Right atrium auricular region (tissue), 2 donors: ENCODE data around the gene TXNRD2. TPM values are rescaled to one million over a fixed set of nuclear protein-coding genes. Genes with fewer than 3 reads are reported as not detected.
A peak's percentile ranks its signal among the peaks of the same experiment; 100 is the strongest.

Experiments used
- DNase-seq: peaks from one replicate; pipeline ENCODE4 v3.0.0-alpha.2; 2019; ENCODE audit warnings: low spot score
- H3K27ac ChIP-seq, 2 donors: fragments of 200-600 bp; sonication (generic); 1 replicate in 1 of 2; 2 replicates in 1 of 2; pipeline ENCODE4 v1.5.1; 2016 to 2019
- H3K27me3 ChIP-seq, 2 donors: fragments of 200-600 bp; sonication (generic); one replicate each; pipeline versions ENCODE4 v1.5.1 to v1.6.0; 2017 to 2019
- H3K36me3 ChIP-seq: fragments of 200-600 bp; sonication (generic); one replicate; pipeline ENCODE4 v1.5.1; 2016
- H3K4me1 ChIP-seq, 2 donors: fragments of 200-600 bp; sonication (generic); one replicate each; pipeline versions ENCODE4 v1.5.1 to v1.6.0; 2017 to 2019
- H3K4me3 ChIP-seq, 2 donors: fragments of 200-600 bp; sonication (generic); 1 replicate in 1 of 2; 2 replicates in 1 of 2; pipeline ENCODE4 v1.5.1; 2017 to 2019; ENCODE audit warnings: mild to moderate bottlenecking in 1 of 2, moderate library complexity in 1 of 2
- H3K9me3 ChIP-seq, 2 donors: fragments of 200-600 bp; sonication (generic); one replicate each; pipeline ENCODE4 v1.5.1; 2019
- total RNA-seq, 2 donors: library from RNA; depleted of rRNA; stranded (reverse); fragments of >200 nt; gene quantifications; one replicate each; pipeline ENCODE4 v1.1.0, GENCODE V29; 2016
- TF ChIP-seq, protein P1 (sequence below), 2 donors: fragments of 200-600 bp; sonication (generic); IDR thresholded peaks; one replicate each; pipeline ENCODE4 v1.5.1; 2019; ENCODE audit warnings: antibody characterized with exemption in 2 of 2

Gene TXNRD2
- 10 to 100 TPM; 16.2 to 18.4 TPM for total RNA-seq

DNA sequence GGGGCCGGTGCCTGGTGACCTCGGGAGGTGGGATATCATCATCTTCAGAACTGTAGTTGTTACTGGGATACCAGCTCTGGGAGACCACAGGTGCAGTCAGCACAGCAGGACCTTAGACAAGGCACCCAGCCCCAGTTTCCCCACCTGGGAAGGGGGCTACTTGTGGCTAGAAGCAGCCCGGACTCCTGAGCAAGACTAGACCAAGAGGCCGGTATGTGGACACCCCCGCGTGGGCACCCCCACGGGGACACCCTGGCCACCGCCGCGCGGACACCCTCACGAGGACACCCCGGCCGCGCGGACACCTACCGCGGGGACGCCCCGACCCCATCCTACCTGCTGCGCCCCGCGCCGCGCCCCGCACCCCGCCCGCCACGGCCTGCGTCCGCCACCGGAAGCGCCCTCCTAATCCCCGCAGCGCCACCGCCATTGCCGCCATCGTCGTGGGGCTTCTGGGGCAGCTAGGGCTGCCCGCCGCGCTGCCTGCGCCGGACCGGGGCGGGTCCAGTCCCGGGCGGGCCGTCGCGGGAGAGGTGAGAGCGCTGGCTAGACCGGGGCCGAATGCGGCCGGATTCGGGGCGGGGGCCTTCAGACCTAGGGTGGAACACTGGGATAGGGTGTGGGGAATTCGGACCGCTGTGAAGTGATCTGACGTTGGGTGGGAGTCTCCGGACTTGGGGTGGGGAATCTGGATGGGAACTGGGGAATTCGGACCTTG is at the start of gene TXNRD2, which contains the start of gene COMT:
TXNRD2 (minus strand) TSS at position 454 of the 718 bp plus-strand sequence; CDS start at position 439, 15 bp downstream.
COMT (plus strand) TSS at position 408 of the 718 bp plus-strand sequence. CDS start 20,755 bp downstream, outside the sequence.
- H3K4me1 ChIP-seq: peaks cover 0 to 39% of the 10 kb centered on the region in 2 donors
- no peaks in the 10 kb centered on the region for H3K9me3 ChIP-seq
- peak within 1 kb of the TSS; percentile 97 for H3K27ac ChIP-seq
- DNase-seq: no peak
- TF ChIP-seq, protein P1, sequence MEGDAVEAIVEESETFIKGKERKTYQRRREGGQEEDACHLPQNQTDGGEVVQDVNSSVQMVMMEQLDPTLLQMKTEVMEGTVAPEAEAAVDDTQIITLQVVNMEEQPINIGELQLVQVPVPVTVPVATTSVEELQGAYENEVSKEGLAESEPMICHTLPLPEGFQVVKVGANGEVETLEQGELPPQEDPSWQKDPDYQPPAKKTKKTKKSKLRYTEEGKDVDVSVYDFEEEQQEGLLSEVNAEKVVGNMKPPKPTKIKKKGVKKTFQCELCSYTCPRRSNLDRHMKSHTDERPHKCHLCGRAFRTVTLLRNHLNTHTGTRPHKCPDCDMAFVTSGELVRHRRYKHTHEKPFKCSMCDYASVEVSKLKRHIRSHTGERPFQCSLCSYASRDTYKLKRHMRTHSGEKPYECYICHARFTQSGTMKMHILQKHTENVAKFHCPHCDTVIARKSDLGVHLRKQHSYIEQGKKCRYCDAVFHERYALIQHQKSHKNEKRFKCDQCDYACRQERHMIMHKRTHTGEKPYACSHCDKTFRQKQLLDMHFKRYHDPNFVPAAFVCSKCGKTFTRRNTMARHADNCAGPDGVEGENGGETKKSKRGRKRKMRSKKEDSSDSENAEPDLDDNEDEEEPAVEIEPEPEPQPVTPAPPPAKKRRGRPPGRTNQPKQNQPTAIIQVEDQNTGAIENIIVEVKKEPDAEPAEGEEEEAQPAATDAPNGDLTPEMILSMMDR (IDR thresholded peaks at IDR 0.05): peak in 1 of 2 donors; percentile 25
- no peaks in the 10 kb centered on the region for H3K27me3 ChIP-seq
- H3K4me3 ChIP-seq: peak within 1 kb of the TSS; percentile 71 to 94
- H3K36me3 ChIP-seq: no peaks in the 10 kb centered on the region

DNA sequence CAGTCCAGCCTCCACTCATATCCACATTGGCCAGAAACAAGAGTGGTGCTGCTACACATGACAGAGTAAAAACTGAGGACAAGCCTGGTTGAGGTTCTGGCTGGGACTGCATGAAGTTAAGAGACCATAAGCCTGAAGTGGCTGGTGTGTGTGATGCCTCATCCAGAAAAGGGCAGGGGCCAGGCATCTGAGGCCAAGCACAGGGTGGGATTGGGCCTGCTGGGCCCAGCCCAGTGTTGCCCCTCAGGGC is 49.7 kb upstream of the TXNRD2 start:
- H3K27ac ChIP-seq: peak overlapping the region in 1 of 2 donors; percentile 24
- H3K27me3 ChIP-seq: no peaks in the 10 kb centered on the region
- H3K9me3 ChIP-seq: no peaks in the 10 kb centered on the region
- peaks cover 0 to 52% of the 10 kb centered on the region in 2 donors for H3K4me1 ChIP-seq
- TF ChIP-seq, protein P1 (IDR thresholded peaks at IDR 0.05): no peak
- no peak overlapping the region for H3K4me3 ChIP-seq
- H3K36me3 ChIP-seq: no peaks in the 10 kb centered on the region
- no peak for DNase-seq

DNA sequence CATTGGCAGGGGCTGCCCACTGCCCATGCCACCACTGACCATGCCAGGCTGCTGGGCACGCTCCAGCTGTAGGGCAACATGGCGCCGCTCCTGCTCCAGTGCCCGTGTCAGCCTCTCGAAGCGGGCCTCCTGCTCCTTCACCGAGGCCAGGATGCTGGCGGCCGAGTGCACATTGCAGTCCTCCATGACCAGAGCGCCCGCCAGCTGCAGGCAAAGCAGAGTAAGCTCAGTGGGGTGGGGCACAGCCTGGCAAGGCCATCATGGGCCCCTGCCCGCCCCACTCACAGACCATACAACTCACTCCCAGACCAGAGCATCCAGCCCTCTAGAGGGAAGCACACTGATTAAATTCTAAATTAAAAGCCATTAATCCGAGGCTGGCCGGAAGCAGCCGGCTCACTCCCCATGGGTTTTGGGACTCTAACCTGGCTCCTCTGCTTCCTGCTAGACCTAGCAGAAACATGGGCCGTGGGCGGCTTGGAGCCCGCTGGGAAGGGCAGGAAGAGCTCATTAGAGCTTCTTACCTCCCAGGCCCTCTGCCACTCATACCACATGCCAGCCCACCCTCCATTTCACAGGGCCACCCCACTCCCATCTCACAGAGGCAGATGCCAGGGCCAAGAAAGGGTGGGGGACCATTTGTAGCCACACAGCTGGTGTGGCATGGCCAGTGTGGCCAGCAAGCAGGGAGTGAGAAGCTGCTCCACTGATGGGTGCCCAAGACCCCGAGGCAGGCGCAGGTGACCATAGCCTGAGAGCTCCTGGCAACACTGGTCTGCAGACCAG is 49.2 kb upstream of the TXNRD2 start:
- Histone ChIP-seq H3K27ac (peak overlapping the region in 1 of 2 donors; percentile 24), H3K4me1 (peaks cover 0 to 52% of the 10 kb centered on the region in 2 donors)

DNA sequence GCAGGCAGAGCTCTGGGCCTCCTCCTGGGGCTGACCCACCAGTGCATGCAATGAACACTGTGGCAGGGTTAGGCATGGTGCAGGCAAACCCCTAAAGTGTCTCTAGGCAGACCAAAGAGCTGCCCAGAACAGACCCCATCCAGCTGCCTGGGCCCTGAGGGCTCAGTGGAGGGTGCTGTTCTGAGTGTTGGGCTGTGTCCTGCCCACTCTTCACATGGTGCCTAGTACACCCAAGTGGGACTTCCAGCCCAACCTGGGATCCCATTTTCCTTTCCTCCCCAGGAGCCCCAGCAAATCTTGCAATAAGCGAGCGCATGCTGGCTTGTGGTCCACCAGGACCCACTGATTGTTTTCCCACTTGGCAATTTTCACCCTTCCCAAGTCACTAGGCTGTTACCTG is 48.6 kb upstream of the TXNRD2 start:
- Histone ChIP-seq H3K27me3 (no peaks in the 10 kb centered on the region), H3K27ac (no peak overlapping the region), H3K4me3 (no peak overlapping the region), H3K9me3 (no peaks in the 10 kb centered on the region), H3K36me3 (no peaks in the 10 kb centered on the region), H3K4me1 (peaks cover 0 to 52% of the 10 kb centered on the region in 2 donors)
- no peak for DNase-seq
- TF ChIP-seq, protein P1 (IDR thresholded peaks at IDR 0.05): no peak

More for the DNA sequence above, 49.2 kb upstream of the TXNRD2 start:
- H3K27me3 ChIP-seq: no peaks in the 10 kb centered on the region
- H3K9me3 ChIP-seq: no peaks in the 10 kb centered on the region
- DNase-seq: no peak
- TF ChIP-seq, protein P1 (IDR thresholded peaks at IDR 0.05): no peak
- no peaks in the 10 kb centered on the region for H3K36me3 ChIP-seq
- H3K4me3 ChIP-seq: no peak overlapping the region

DNA sequence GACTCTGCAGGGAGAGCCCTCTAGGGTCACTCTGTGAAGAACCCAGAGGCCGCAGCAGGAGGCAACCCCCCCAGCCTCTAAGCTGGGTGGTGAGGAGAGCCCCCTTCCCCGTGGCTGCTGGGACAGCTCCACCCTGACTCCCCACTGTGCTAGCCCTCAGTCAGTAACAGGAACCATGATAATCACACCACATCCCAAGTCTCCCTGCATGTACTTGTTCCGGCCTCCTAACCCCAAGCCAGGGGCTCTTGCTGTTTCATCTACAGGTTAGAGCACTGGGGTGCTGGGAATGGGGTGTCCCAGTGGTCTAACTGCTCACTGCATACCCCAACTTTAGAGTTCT is 48.1 kb upstream of the TXNRD2 start:
- peaks cover 0 to 54% of the 10 kb centered on the region in 2 donors for H3K4me1 ChIP-seq
- H3K4me3 ChIP-seq: no peak overlapping the region
- TF ChIP-seq, protein P1 (IDR thresholded peaks at IDR 0.05): no peak
- no peaks in the 10 kb centered on the region for H3K27me3 ChIP-seq
- H3K36me3 ChIP-seq: no peaks in the 10 kb centered on the region
- DNase-seq: no peak
- H3K27ac ChIP-seq: no peak overlapping the region
- H3K9me3 ChIP-seq: no peaks in the 10 kb centered on the region
